Natural killer cell (primary cell): Measurements from ENCODE around the gene SAMD14. TPM values are rescaled to one million over a fixed set of nuclear protein-coding genes. Genes with fewer than 3 reads are reported as not detected.

Source experiments
- ATAC-seq, 3 donors: fragments of 150-1000 bp in 2 of 3; fragments of 200-7000 bp in 1 of 3; cut with Tn5 transposase; 1 replicate in 1 of 3; 2 replicates in 2 of 3; pipeline ENCODE4 v1.10.0; 2021; ENCODE audit warnings: mild to moderate bottlenecking in 2 of 3, moderate library complexity in 2 of 3
- DNase-seq, 2 donors: peaks; one replicate each; pipeline versions ENCODE4 v3.0.0 to v3.0.0-alpha.2; 2013 to 2021; ENCODE audit warnings: mixed read lengths in 1 of 2
- H3K27ac ChIP-seq: one replicate; pipeline ENCODE4 v1.5.1; 2013; ENCODE audit warnings: mild to moderate bottlenecking, low read length
- H3K27me3 ChIP-seq: one replicate; pipeline ENCODE4 v1.6.1; 2013; ENCODE audit warnings: low read length; ENCODE audit not compliant: control insufficient read depth, insufficient read depth
- H3K36me3 ChIP-seq: one replicate; pipeline ENCODE4 v1.6.1; 2013; ENCODE audit warnings: low read length; ENCODE audit not compliant: control insufficient read depth, insufficient read depth
- H3K4me1 ChIP-seq: one replicate; pipeline ENCODE4 v1.6.1; 2013; ENCODE audit warnings: low read length; ENCODE audit not compliant: control insufficient read depth, insufficient read depth
- H3K4me3 ChIP-seq: one replicate; pipeline ENCODE4 v1.5.1; 2013; ENCODE audit warnings: low read length
- H3K9me3 ChIP-seq: one replicate; pipeline ENCODE4 v1.6.1; 2013; ENCODE audit warnings: low read length; ENCODE audit not compliant: control insufficient read depth, insufficient read depth
- H3K27ac Mint-ChIP-seq, 2 donors: one replicate each; pipeline ENCODE4 v1.8.0; 2022; ENCODE audit warnings: mild to moderate bottlenecking in 2 of 2, mixed read lengths in 2 of 2, moderate library complexity in 1 of 2
- H3K27me3 Mint-ChIP-seq, 2 donors: one replicate each; pipeline ENCODE4 v1.8.0; 2022; ENCODE audit warnings: low read depth in 2 of 2, mixed read lengths in 2 of 2
- H3K36me3 Mint-ChIP-seq: one replicate; pipeline ENCODE4 v1.8.0; 2022; ENCODE audit warnings: mixed read lengths
- H3K4me1 Mint-ChIP-seq, 2 donors: one replicate each; pipeline ENCODE4 v1.8.0; 2022; ENCODE audit warnings: mixed read lengths in 2 of 2
- H3K4me3 Mint-ChIP-seq: one replicate; pipeline ENCODE4 v1.8.0; 2022; ENCODE audit warnings: mild to moderate bottlenecking, moderate library complexity, mixed read lengths
- H3K9me3 Mint-ChIP-seq, 2 donors: one replicate each; pipeline ENCODE4 v1.8.0; 2022; ENCODE audit warnings: mixed read lengths in 2 of 2
- WGBS: methylation state at CpG from one replicate; pipeline ENCODE4 v1.1.7; 2013; ENCODE audit warnings: missing lambda C conversion rate; ENCODE audit not compliant: insufficient coverage; 5-methylcytosine and 5-hydroxymethylcytosine counted together
- intact Hi-C: fragments of 100-400 bp; cut with micrococcal nuclease; formaldehyde crosslinking; loops from one replicate; pipeline ENCODE4 v1.14.2; 2022
- total RNA-seq, 4 donors: library from RNA; stranded (reverse); fragments of 120-200 nt in 1 of 4; gene quantifications; one replicate each; pipeline versions ENCODE4 v1.2.3 to v1.2.4, GENCODE V29; 2013 to 2022
- TF ChIP-seq, protein P1 (sequence below): fragments of 200-600 bp; IDR thresholded peaks from one replicate; pipeline ENCODE4 v1.8.0; 2022; ENCODE audit warnings: antibody characterized with exemption

The SAMD14 gene
- total RNA-seq, 3 donors from 2014 or later (not counting 1 experiment from before 2014, with no cell fraction given): 1.1 to 2.1 (median 1.5) TPM

DNA sequence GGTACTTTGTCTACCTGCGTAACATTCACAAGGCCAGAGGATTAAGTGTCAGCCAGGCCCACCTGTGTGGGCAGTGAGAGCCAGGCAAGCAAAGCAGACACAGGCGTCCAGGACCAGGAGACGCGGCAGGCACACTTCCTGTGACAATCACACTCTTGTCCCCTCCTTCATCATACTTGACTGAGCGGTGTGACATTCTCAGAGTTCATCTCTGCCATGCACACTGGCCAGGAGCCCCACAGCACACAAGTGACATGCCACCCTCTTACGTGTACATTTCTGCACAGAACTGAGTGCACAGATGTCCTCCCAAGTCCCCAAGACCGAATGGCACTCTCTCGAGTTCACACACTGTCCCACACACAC, 11.8 kb upstream of the SAMD14 start:
- Histone ChIP-seq H3K27ac (peak overlapping the region; percentile 44), H3K36me3 (peaks cover 82% of the 10 kb centered on the region), H3K9me3 (no peaks in the 10 kb centered on the region), H3K4me3 (no peak overlapping the region), H3K4me1 (peaks cover 75% of the 10 kb centered on the region), H3K27me3 (no peaks in the 10 kb centered on the region)
- Mint-ChIP-seq H3K9me3 (no peaks in the 10 kb centered on the region), H3K36me3 (no peaks in the 10 kb centered on the region), H3K27ac (peak overlapping the region; percentile 81 to 84), H3K4me3 (peak overlapping the region; percentile 67), H3K27me3 (no peaks in the 10 kb centered on the region), H3K4me1 (peaks cover 70 to 92% of the 10 kb centered on the region in 2 donors)
- ATAC-seq (peak; percentile 54 to 61 (median 60)), DNase-seq (peak in 1 of 2 donors; percentile 51)
- TF ChIP-seq, protein P1, sequence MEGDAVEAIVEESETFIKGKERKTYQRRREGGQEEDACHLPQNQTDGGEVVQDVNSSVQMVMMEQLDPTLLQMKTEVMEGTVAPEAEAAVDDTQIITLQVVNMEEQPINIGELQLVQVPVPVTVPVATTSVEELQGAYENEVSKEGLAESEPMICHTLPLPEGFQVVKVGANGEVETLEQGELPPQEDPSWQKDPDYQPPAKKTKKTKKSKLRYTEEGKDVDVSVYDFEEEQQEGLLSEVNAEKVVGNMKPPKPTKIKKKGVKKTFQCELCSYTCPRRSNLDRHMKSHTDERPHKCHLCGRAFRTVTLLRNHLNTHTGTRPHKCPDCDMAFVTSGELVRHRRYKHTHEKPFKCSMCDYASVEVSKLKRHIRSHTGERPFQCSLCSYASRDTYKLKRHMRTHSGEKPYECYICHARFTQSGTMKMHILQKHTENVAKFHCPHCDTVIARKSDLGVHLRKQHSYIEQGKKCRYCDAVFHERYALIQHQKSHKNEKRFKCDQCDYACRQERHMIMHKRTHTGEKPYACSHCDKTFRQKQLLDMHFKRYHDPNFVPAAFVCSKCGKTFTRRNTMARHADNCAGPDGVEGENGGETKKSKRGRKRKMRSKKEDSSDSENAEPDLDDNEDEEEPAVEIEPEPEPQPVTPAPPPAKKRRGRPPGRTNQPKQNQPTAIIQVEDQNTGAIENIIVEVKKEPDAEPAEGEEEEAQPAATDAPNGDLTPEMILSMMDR: no peak
- intact Hi-C loops: no loop called here
- WGBS: 21% methylated on average over 8 of the region's 8 CpGs

GRCh38 chr17:50141026-50141744, 11.2 kb upstream of the SAMD14 start:
- WGBS: 92% methylated on average over 16 of the region's 16 CpGs
- TF ChIP-seq, protein P1: no peak
- H3K27ac Mint-ChIP-seq: peak overlapping the region; percentile 81 to 84
- intact Hi-C loops: no loop called here
- ATAC-seq (no peak), DNase-seq (no peak)
- Histone ChIP-seq H3K36me3 (peaks cover 87% of the 10 kb centered on the region), H3K4me1 (peaks cover 70% of the 10 kb centered on the region), H3K27ac (peak overlapping the region; percentile 44), H3K9me3 (no peaks in the 10 kb centered on the region), H3K4me3 (no peak overlapping the region), H3K27me3 (no peaks in the 10 kb centered on the region)
- H3K27me3 Mint-ChIP-seq: no peaks in the 10 kb centered on the region
- H3K9me3 Mint-ChIP-seq: no peaks in the 10 kb centered on the region
- H3K36me3 Mint-ChIP-seq: no peaks in the 10 kb centered on the region
- H3K4me3 Mint-ChIP-seq: peak overlapping the region; percentile 67
- H3K4me1 Mint-ChIP-seq: peaks cover 66 to 91% of the 10 kb centered on the region in 2 donors

GRCh38 chr17:50139950-50140885, 10.3 kb upstream of the SAMD14 start:
- no peaks in the 10 kb centered on the region for H3K9me3 ChIP-seq
- H3K4me3 ChIP-seq: no peak overlapping the region
- peak; percentile 81 to 88 for DNase-seq
- H3K27me3 Mint-ChIP-seq: no peaks in the 10 kb centered on the region
- H3K4me1 Mint-ChIP-seq: peaks cover 58 to 82% of the 10 kb centered on the region in 2 donors
- H3K27ac Mint-ChIP-seq: peak overlapping the region; percentile 81 to 84
- intact Hi-C loops: loop anchor here (1.0 kb wide), 1 partner anchor 21 kb away; no protein-coding TSS in a partner anchor
- ATAC-seq: peak; percentile 88 to 90 (median 89)
- peaks cover 93% of the 10 kb centered on the region for H3K36me3 ChIP-seq
- H3K36me3 Mint-ChIP-seq: no peaks in the 10 kb centered on the region
- TF ChIP-seq, protein P1: peak; percentile 91
- peak overlapping the region; percentile 14 for H3K4me3 Mint-ChIP-seq
- no peaks in the 10 kb centered on the region for H3K27me3 ChIP-seq
- peak overlapping the region; percentile 37 for H3K27ac ChIP-seq
- H3K9me3 Mint-ChIP-seq: no peaks in the 10 kb centered on the region
- H3K4me1 ChIP-seq: peaks cover 60% of the 10 kb centered on the region
- WGBS: 22% methylated on average over 17 of the region's 19 CpGs
